C4-2B (cell line): ENCODE measurements around the gene PLA2G4D.

Experiments used
- ZFX ChIP-seq: fragments of 450-650 bp; IDR thresholded peaks from 2 replicates; pipeline ENCODE4 v1.6.1; 2017
- TF ChIP-seq, protein P1 (sequence below): fragments of 450-650 bp; conservative IDR thresholded peaks from 2 replicates; pipeline ENCODE4 v1.5.1; 2017; ENCODE audit warnings: mild to moderate bottlenecking

DNA sequence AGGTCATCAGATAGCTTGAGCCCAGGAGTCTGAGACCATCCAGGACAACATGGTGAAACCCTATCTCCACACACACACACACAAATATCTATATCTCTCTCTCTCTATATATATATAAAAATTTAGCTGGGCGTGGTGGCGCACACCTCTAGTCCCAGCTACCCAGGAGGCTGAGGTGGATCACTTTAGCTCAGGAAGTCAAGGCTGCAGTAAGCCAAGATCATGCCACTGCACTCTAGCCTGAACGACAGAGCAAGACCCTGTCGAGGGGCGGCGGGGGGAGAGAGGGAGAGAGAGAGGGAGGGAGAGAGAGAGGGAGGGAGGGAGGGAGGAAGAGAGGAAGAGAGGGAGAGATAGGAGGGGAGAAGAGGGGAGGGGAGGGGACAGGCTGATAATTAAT, 34.1 kb upstream of the PLA2G4D start:
- TF ChIP-seq, protein P1, sequence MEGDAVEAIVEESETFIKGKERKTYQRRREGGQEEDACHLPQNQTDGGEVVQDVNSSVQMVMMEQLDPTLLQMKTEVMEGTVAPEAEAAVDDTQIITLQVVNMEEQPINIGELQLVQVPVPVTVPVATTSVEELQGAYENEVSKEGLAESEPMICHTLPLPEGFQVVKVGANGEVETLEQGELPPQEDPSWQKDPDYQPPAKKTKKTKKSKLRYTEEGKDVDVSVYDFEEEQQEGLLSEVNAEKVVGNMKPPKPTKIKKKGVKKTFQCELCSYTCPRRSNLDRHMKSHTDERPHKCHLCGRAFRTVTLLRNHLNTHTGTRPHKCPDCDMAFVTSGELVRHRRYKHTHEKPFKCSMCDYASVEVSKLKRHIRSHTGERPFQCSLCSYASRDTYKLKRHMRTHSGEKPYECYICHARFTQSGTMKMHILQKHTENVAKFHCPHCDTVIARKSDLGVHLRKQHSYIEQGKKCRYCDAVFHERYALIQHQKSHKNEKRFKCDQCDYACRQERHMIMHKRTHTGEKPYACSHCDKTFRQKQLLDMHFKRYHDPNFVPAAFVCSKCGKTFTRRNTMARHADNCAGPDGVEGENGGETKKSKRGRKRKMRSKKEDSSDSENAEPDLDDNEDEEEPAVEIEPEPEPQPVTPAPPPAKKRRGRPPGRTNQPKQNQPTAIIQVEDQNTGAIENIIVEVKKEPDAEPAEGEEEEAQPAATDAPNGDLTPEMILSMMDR: no peak
- no peak for TF ChIP-seq ZFX
